GM12878 (cell line): ENCODE data around the gene KANK4. TPM values are rescaled to one million over a fixed set of nuclear protein-coding genes. Genes with fewer than 3 reads are reported as not detected.

Experiments used
- ATAC-seq: fragments of 200-7000 bp; cut with Tn5 transposase; 3 replicates; pipeline ENCODE4 v1.9.1; 2020; ENCODE audit warnings: mild to moderate bottlenecking, moderate library complexity
- BruUV-seq: library from RNA; stranded (reverse); fragments of 400-500 nt; replicated peaks from 2 replicates; lab custom pipeline; 2021; lab: Mats Ljungman, UMichigan
- CTCF ChIA-PET: fragments of 300-600 bp; sonication (Branson Sonifier 250); formaldehyde crosslinking; extraction: SDS; loops from one replicate; lab custom pipeline; 2021; ENCODE audit warnings: inconsistent platforms; lab: Yijun Ruan, JAX
- POLR2A ChIA-PET: fragments of 350-600 bp; formaldehyde crosslinking; extraction: SDS; loops from one replicate; lab custom pipeline; 2021; ENCODE audit warnings: inconsistent platforms; lab: Charles Lee
- RAD21 ChIA-PET: fragments of 300-600 bp; sonication (Branson Sonifier 250); formaldehyde crosslinking; loops from one replicate; lab custom pipeline; 2023; ENCODE audit warnings: antibody characterized with exemption; ENCODE audit not compliant: unreplicated experiment; lab: Charles Lee
- SMC1A ChIA-PET: fragments of 300-600 bp; sonication (Branson Sonifier 250); formaldehyde crosslinking; loops from one replicate; lab custom pipeline; 2023; ENCODE audit not compliant: unreplicated experiment, uncharacterized antibody; lab: Charles Lee
- DNase-seq: peaks from one replicate; pipeline ENCODE4 v3.0.0-alpha.2; 2011; ENCODE audit warnings: low read depth, low spot score
- FAIRE-seq: peaks from 3 replicates; lab custom pipeline; 2011; peaks lifted over from hg19 to GRCh38; lab: Jason Lieb, UNC
- H2AFZ ChIP-seq: 2 replicates; pipeline ENCODE4 v1.6.0; 2011; ENCODE audit warnings: low read depth, low read length, control low read depth; ENCODE audit not compliant: control insufficient read depth
- H3K27ac ChIP-seq: 2 replicates; pipeline ENCODE4 v1.5.1; 2011; ENCODE audit warnings: control low read depth; ENCODE audit not compliant: control insufficient read depth, insufficient read depth
- H3K27me3 ChIP-seq, 2 experiments: replicated peaks in 1 of 2; 2 replicates each; pipeline versions ENCODE4 v1.6.0 to v1.6.1; 2011; ENCODE audit warnings: low read length in 1 of 2; ENCODE audit not compliant: control insufficient read depth in 2 of 2, insufficient read depth in 2 of 2
- H3K36me3 ChIP-seq, 2 experiments: 2 replicates each; pipeline ENCODE4 v1.5.1; 2011; ENCODE audit warnings: low read length in 1 of 2; ENCODE audit not compliant: control insufficient read depth in 2 of 2, insufficient read depth in 2 of 2
- H3K4me1 ChIP-seq: 2 replicates; pipeline ENCODE4 v1.6.1; 2011; ENCODE audit warnings: mild to moderate bottlenecking, low read length, moderate library complexity, mixed read lengths; ENCODE audit not compliant: control insufficient read depth, insufficient read depth
- H3K4me2 ChIP-seq: 2 replicates; pipeline ENCODE4 v1.6.0; 2011; ENCODE audit warnings: control low read depth; ENCODE audit not compliant: control insufficient read depth, insufficient read depth
- H3K4me3 ChIP-seq: fragments of 200-600 bp; sonication (generic); 2 replicates; pipeline ENCODE4 v1.5.1; 2016
- H3K79me2 ChIP-seq: 2 replicates; pipeline ENCODE4 v1.6.0; 2011; ENCODE audit warnings: low read length; ENCODE audit not compliant: control insufficient read depth, insufficient read depth
- H3K9ac ChIP-seq: 2 replicates; pipeline ENCODE4 v1.8.0; 2011; ENCODE audit warnings: low read length, control low read depth, mixed read lengths; ENCODE audit not compliant: control insufficient read depth, insufficient read depth
- H3K9me3 ChIP-seq: replicated peaks from 3 replicates; pipeline ENCODE4 v1.5.1; 2011; ENCODE audit warnings: mild to moderate bottlenecking, low read length; ENCODE audit not compliant: control insufficient read depth, insufficient read depth
- H4K20me1 ChIP-seq: 2 replicates; pipeline ENCODE4 v1.6.0; 2011; ENCODE audit not compliant: control insufficient read depth, insufficient read depth
- CHD1 ChIP-seq: IDR thresholded peaks from 2 replicates; pipeline ENCODE4 v1.6.1; 2012; ENCODE audit warnings: low read depth, low read length, improper control_type of control experiment
- CTCF ChIP-seq, 3 experiments: IDR thresholded peaks in 2 of 3; conservative IDR thresholded peaks in 1 of 3; 2 replicates each; pipeline ENCODE4 v1.5.1; 2011; ENCODE audit warnings: low read depth in 3 of 3, low read length in 3 of 3, mild to moderate bottlenecking in 3 of 3, control low read depth in 2 of 3, moderate library complexity in 2 of 3, inconsistent platforms in 1 of 3, mixed read lengths in 1 of 3; ENCODE audit not compliant: control insufficient read depth in 2 of 3, insufficient read depth in 1 of 3; ENCODE audit errors: extremely low read depth in 1 of 3
- IKZF2 ChIP-seq, 2 experiments: fragments of 450-650 bp; IDR thresholded peaks; 2 replicates each; pipeline ENCODE4 v1.6.1; 2017; ENCODE audit warnings: mild to moderate bottlenecking in 2 of 2, moderate library complexity in 2 of 2
- JUNB ChIP-seq: IDR thresholded peaks from 2 replicates; pipeline ENCODE4 v1.6.1; 2016; ENCODE audit warnings: antibody characterized with exemption, mild to moderate bottlenecking
- KAT2A ChIP-seq: conservative IDR thresholded peaks from 2 replicates; pipeline ENCODE4 v1.6.1; 2011; ENCODE audit warnings: low read depth, low read length; ENCODE audit not compliant: control insufficient read depth
- MAX ChIP-seq: IDR thresholded peaks from 2 replicates; pipeline ENCODE4 v1.6.1; 2012; ENCODE audit warnings: low read depth, low read length, improper control_type of control experiment
- NFXL1 ChIP-seq: fragments of 450-650 bp; IDR thresholded peaks from 2 replicates; pipeline ENCODE4 v1.6.1; 2017; ENCODE audit warnings: antibody characterized with exemption, mild to moderate bottlenecking, borderline replicate concordance
- NFYA ChIP-seq: IDR thresholded peaks from 2 replicates; pipeline ENCODE4 v1.6.1; 2011; ENCODE audit warnings: low read depth, mild to moderate bottlenecking, low read length, improper control_type of control experiment, borderline replicate concordance
- NR2C1 ChIP-seq: fragments of 450-650 bp; IDR thresholded peaks from 2 replicates; pipeline ENCODE4 v1.6.1; 2017; ENCODE audit warnings: antibody characterized with exemption, mild to moderate bottlenecking, moderate library complexity
- RCOR1 ChIP-seq: conservative IDR thresholded peaks from 2 replicates; pipeline ENCODE4 v1.6.1; 2012; ENCODE audit warnings: low read depth, low read length, improper control_type of control experiment
- RELB ChIP-seq: fragments of 450-650 bp; IDR thresholded peaks from 2 replicates; pipeline ENCODE4 v1.6.1; 2017; ENCODE audit warnings: low read depth, mild to moderate bottlenecking, moderate library complexity
- RUNX3 ChIP-seq: IDR thresholded peaks from 2 replicates; pipeline ENCODE4 v1.6.1; 2012; ENCODE audit warnings: low read length, inconsistent platforms
- WRNIP1 ChIP-seq: IDR thresholded peaks from 2 replicates; pipeline ENCODE4 v1.6.1; 2011; ENCODE audit warnings: low read depth, low read length, improper control_type of control experiment, borderline replicate concordance
- WGBS: methylation state at CpG from one replicate; pipeline ENCODE4 v1.1.6; 2016; ENCODE audit warnings: low lambda C conversion rate; ENCODE audit not compliant: insufficient replicate concordance, insufficient coverage; ENCODE audit errors: missing lambda C conversion rate; 5-methylcytosine and 5-hydroxymethylcytosine counted together
- in situ Hi-C: fragments of 300-500 bp; cut with MboI; formaldehyde crosslinking; loops from 9 replicates; pipeline ENCODE4 v1.14.3; 2018; ENCODE audit warnings: mixed read lengths
- intact Hi-C: fragments of 100-400 bp; cut with micrococcal nuclease; formaldehyde crosslinking; loops from one replicate; pipeline ENCODE4 v1.14.2; 2022; ENCODE audit not compliant: unreplicated experiment
- polyA plus RNA-seq, 11 experiments: library from polyadenylated mRNA; depleted of rRNA in 4 of 11; unstranded in 6 of 11; stranded (reverse) in 5 of 11; fragments of >200 nt; fragmentation: Nextera tagmentation in 4 of 11; fragmentation: Illumina TruSeq in 1 of 11; extraction: Ambion mirVana in 4 of 11; extraction: Trizol in 1 of 11; gene quantifications; 1 replicate in 1 of 11; 2 replicates in 10 of 11; pipeline versions ENCODE4 v1.2.1 to v1.2.3, GENCODE V29; 2011 to 2016; ENCODE audit warnings: inconsistent platforms in 2 of 11, missing spikeins in 2 of 11, low read depth in 1 of 11
- total RNA-seq, 4 experiments: library from RNA; depleted of rRNA in 3 of 4; stranded (reverse); fragments of >200 nt in 3 of 4; fragmentation: Illumina TruSeq in 1 of 4; extraction: Trizol in 1 of 4; gene quantifications; 2 replicates each; pipeline versions ENCODE4 v1.2.1 to v1.2.3, GENCODE V29; 2013 to 2021

KANK4 gene
- total and polyA plus RNA-seq, 10 of the 15 experiments (the other 5 are each of a cell fraction or from before 2014, with no cell fraction given): not detected

GRCh38 chr1:62288224-62288623, 31.0 kb downstream of the KANK4 start:
- intact Hi-C loops: no loop called here
- H3K9me3 ChIP-seq: no peaks in the 10 kb centered on the region
- ChIA-PET POLR2A (no interaction called here), SMC1A (no interaction called here), RAD21 (no interaction called here), CTCF (no interaction called here)
- no peak overlapping the region for H2AFZ ChIP-seq
- H3K9ac ChIP-seq: no peak overlapping the region
- DNase-seq: no peak
- H3K36me3 ChIP-seq: no peaks in the 10 kb centered on the region
- FAIRE-seq: no peak
- no peaks in the 10 kb centered on the region for H3K4me1 ChIP-seq
- no TSS peak for BruUV-seq
- 31% methylated on average over 2 of the region's 2 CpGs for WGBS
- no peaks in the 10 kb centered on the region for H4K20me1 ChIP-seq
- H3K27me3 ChIP-seq: peaks cover 5 to 16% of the 10 kb centered on the region in 2 experiments
- no peak for ATAC-seq
- no peak overlapping the region for H3K27ac ChIP-seq
- TF ChIP-seq NR2C1 (no peak), MAX (no peak), CTCF (IDR thresholded peaks at IDR 0.05 in 2 of 3, conservative IDR thresholded peaks at IDR 0.05 in 1 of 3; ENCODE audit: control insufficient read depth in 2 of 3, extremely low read depth in 1 of 3, insufficient read depth in 1 of 3, low read depth in 3 of 3, low read length in 3 of 3) (no peak)
- H3K79me2 ChIP-seq: no peaks in the 10 kb centered on the region
- no peak overlapping the region for H3K4me3 ChIP-seq
- in situ Hi-C loops: no loop called here
- H3K4me2 ChIP-seq: no peak overlapping the region

- no peak overlapping the region for H3K27ac ChIP-seq
These were observed 32.4 kb downstream of the KANK4 start for GRCh38 chr1:62286786-62287224.

More at GRCh38 chr1:62286786-62287224, 32.4 kb downstream of the KANK4 start:
- ATAC-seq (no peak), FAIRE-seq (no peak), DNase-seq (no peak)
- ChIA-PET SMC1A (no interaction called here), RAD21 (no interaction called here), CTCF (interaction anchor here (0.5 kb wide), 1 partner anchor 147 kb away, joined by 4 read pairs; no protein-coding TSS in a partner anchor), POLR2A (interaction anchor here (0.6 kb wide), 1 partner anchor 67 kb away, joined by 3 read pairs; no protein-coding TSS in a partner anchor)
- WGBS: 6% methylated on average over 9 of the region's 9 CpGs
- Histone ChIP-seq H2AFZ (no peak overlapping the region), H3K4me2 (no peak overlapping the region), H3K36me3 (no peaks in the 10 kb centered on the region), H3K9me3 (no peaks in the 10 kb centered on the region), H4K20me1 (no peaks in the 10 kb centered on the region), H3K79me2 (no peaks in the 10 kb centered on the region), H3K4me1 (no peaks in the 10 kb centered on the region), H3K4me3 (no peak overlapping the region), H3K9ac (no peak overlapping the region), H3K27me3 (peaks cover 5 to 16% of the 10 kb centered on the region in 2 experiments)
- TF ChIP-seq NFYA (no peak), RELB (no peak), KAT2A (no peak), RUNX3 (no peak), WRNIP1 (no peak), JUNB (no peak), NFXL1 (no peak), RCOR1 (no peak), IKZF2 (IDR thresholded peaks at IDR 0.05) (no peak), CHD1 (no peak)
- intact Hi-C loops (no loop called here), in situ Hi-C loops (no loop called here)
- no TSS peak for BruUV-seq
